BE2C (cell line): Measurements from ENCODE around the gene TPI1.
"Not testable (repeated sequence)": the region's sequence is repeated elsewhere in the genome, so short reads cannot be mapped to it uniquely, and the experiment has no call there.

ENCODE experiments used
- DNase-seq: peaks from one replicate; pipeline ENCODE4 v3.0.0-alpha.2; 2020
- H3K27me3 ChIP-seq: fragments of 250-450 bp; sonication (Bioruptor Pico); 2 replicates; pipeline ENCODE4 v1.5.1; 2020; ENCODE audit warnings: mild to moderate bottlenecking
- H3K36me3 ChIP-seq: fragments of 250-450 bp; sonication (Bioruptor Pico); 2 replicates; pipeline ENCODE4 v1.5.1; 2020; ENCODE audit warnings: mild to moderate bottlenecking
- H3K4me1 ChIP-seq: fragments of 250-450 bp; sonication (Bioruptor Pico); 2 replicates; pipeline ENCODE4 v1.5.1; 2020
- H3K4me3 ChIP-seq: 2 replicates; pipeline ENCODE4 v1.5.1; 2011; ENCODE audit warnings: low read depth, low read length
- H3K9me3 ChIP-seq: fragments of 250-450 bp; sonication (Bioruptor Pico); 2 replicates; pipeline ENCODE4 v1.5.1; 2020
- CTCF ChIP-seq: IDR thresholded peaks from 2 replicates; pipeline ENCODE4 v1.5.1; 2012; ENCODE audit warnings: mild to moderate bottlenecking, low read depth, low read length

Gene TPI1

GRCh38 chr12:6873094-6874014, 6.0 kb downstream of the TPI1 start, which contains the start of gene SPSB2:
Gene SPSB2, minus strand, starts transcription at chr12:6873303. Its CDS starts 402 bp downstream, at chr12:6872901.
- peaks cover 34% of the 10 kb centered on the region for H3K36me3 ChIP-seq
- H3K9me3 ChIP-seq, result no peaks in the 10 kb centered on the region
- TF ChIP-seq CTCF, result no peak
- H3K27me3 ChIP-seq, result no peaks in the 10 kb centered on the region
- peak within 1 kb of the TSS; percentile 86 for H3K4me3 ChIP-seq
- peak; percentile 100 for DNase-seq
- peaks cover 8% of the 10 kb centered on the region; the same call in 1 of the 2 replicates for H3K4me1 ChIP-seq

GRCh38 chr12:6874015-6874368, 6.7 kb downstream of the TPI1 start:
- not testable (repeated sequence) for DNase-seq, H3K9me3 ChIP-seq, H3K27me3 ChIP-seq, H3K4me1 ChIP-seq
- Histone ChIP-seq H3K36me3 (peaks cover 30% of the 10 kb centered on the region), H3K4me3 (peak overlapping the region; percentile 86)

- H3K27me3 ChIP-seq, H3K4me1 ChIP-seq, DNase-seq: not testable (repeated sequence)
Measured at GRCh38 chr12:6879824-6880223, 12.5 kb downstream of the TPI1 start.

GRCh38 chr12:6883252-6883651, 15.9 kb downstream of the TPI1 start:
- Histone ChIP-seq H3K9me3 (no peaks in the 10 kb centered on the region), H3K27me3 (no peaks in the 10 kb centered on the region), H3K4me1 (peaks cover 6% of the 10 kb centered on the region; the same call in 1 of the 2 replicates), H3K4me3 (no peak overlapping the region), H3K36me3 (peaks cover 7% of the 10 kb centered on the region)
- no peak for TF ChIP-seq CTCF
- DNase-seq, result no peak

More at GRCh38 chr12:6879824-6880223, 12.5 kb downstream of the TPI1 start:
- not testable (repeated sequence) for H3K4me3 ChIP-seq, H3K9me3 ChIP-seq, H3K36me3 ChIP-seq

- Histone ChIP-seq H3K4me3 (no peak overlapping the region), H3K27me3 (no peaks in the 10 kb centered on the region), H3K9me3 (no peaks in the 10 kb centered on the region), H3K4me1 (peaks cover 6% of the 10 kb centered on the region; the same call in 1 of the 2 replicates), H3K36me3 (peaks cover 7% of the 10 kb centered on the region)
- TF ChIP-seq CTCF, result no peak
- DNase-seq, result no peak
Measured at GRCh38 chr12:6883683-6884082, 16.4 kb downstream of the TPI1 start.

GRCh38 chr12:6884539-6884938, 17.2 kb downstream of the TPI1 start:
- no peaks in the 10 kb centered on the region for H3K27me3 ChIP-seq

GRCh38 chr12:6886206-6886999, 19.1 kb downstream of the TPI1 start:
- not testable (repeated sequence) for DNase-seq, H3K27me3 ChIP-seq, H3K9me3 ChIP-seq, H3K4me3 ChIP-seq, H3K4me1 ChIP-seq, H3K36me3 ChIP-seq

More at GRCh38 chr12:6884539-6884938, 17.2 kb downstream of the TPI1 start:
- H3K36me3 ChIP-seq, result peaks cover 7% of the 10 kb centered on the region
- H3K9me3 ChIP-seq, result no peaks in the 10 kb centered on the region
- no peak for DNase-seq
- no peak for TF ChIP-seq CTCF
- peaks cover 6% of the 10 kb centered on the region; the same call in 1 of the 2 replicates for H3K4me1 ChIP-seq
- H3K4me3 ChIP-seq, result no peak overlapping the region
